Stimulated activated CD4-positive, alpha-beta T cell treated with anti-CD3 and anti-CD28 coated beads, Interleukin-2, amount 100 ng/mL, for 4 hours (primary cell): ENCODE results near the gene UBQLN4.
"Not testable (repeated sequence)": the region's sequence is repeated elsewhere in the genome, so short reads cannot be mapped to it uniquely, and the experiment has no call there.

Source experiments
- DNase-seq: peaks from one replicate; pipeline ENCODE4 v3.0.0-alpha.2; 2020; ENCODE audit warnings: low read depth

Gene UBQLN4

DNA sequence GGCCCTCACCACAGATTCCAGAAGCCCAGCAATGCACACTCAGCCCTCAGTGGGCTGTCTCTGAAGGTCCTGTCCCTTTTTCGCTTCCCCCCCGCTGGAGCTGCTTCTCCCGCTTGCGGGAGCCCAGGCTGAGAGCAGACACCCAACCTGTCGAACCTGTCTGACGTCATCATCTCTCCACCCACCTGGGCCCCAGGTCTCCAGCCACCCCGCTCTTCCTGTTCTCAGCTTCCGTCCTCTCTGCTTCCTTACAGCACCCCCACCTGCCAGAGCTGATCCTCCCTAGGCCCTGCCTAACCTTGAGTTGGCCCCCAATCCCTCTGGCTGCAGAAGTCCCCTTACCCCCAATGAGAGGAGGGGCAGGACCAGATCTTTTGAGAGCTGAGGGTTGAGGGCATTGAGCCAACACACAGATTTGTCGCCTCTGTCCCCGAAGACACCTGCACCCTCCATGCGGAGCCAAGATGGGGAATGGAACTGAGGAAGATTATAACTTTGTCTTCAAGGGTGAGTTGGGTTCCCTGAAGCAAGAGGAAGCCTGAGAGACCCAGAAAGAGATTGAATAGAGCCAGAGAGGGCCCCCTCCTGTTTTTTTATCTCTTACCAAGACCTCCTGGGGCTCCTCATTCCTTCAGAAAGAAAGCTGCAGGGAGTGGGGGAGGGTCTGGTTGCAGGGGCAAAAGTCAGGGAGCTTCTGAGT lies 7.5 kb upstream of the UBQLN4 start, which contains the start of gene RAB25:
TSS of gene RAB25 (plus strand) at position 224 of the 700 bp plus-strand sequence. CDS start at position 465, 241 bp downstream.
- DNase-seq: no peak

DNA sequence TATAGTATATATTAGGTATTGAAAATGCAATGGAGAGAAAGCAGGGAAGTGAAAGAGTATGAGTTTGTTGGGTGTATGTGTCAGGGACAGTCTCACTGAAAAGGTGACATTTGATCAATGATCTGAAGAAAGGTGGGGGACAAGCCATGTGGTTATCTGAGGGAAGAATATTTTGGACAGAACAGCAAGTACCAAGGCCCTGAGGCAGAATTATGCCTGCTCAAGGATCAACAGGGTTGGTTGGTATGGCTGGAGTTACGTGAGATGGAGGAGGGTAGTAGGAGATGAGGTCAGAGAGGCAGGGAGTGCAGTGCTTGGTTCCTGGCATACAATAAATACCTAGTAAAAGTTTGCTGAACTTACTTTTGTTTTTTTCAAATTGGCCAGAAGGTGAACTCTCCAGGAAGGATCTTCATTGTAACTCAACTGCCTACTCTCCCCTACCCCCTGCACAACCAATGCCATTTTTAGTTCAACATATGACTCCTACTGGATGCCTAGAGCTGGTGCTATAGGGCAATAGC lies 2.8 kb upstream of the UBQLN4 start:
- DNase-seq: no peak

GRCh38 chr1:156055281-156056048 lies 1.9 kb upstream of the UBQLN4 start:
- no peak for DNase-seq

- DNase-seq: peak; percentile 95
Measured at GRCh38 chr1:156054500-156055280, 1.1 kb upstream of the UBQLN4 start, which contains the start of gene LAMTOR2. Gene LAMTOR2, plus strand, starts transcription at chr1:156054782. Its CDS starts 108 bp downstream, at chr1:156054890.

GRCh38 chr1:156052862-156053767 lies 483 bp downstream of the UBQLN4 start:
- peak; percentile 61 for DNase-seq

DNA sequence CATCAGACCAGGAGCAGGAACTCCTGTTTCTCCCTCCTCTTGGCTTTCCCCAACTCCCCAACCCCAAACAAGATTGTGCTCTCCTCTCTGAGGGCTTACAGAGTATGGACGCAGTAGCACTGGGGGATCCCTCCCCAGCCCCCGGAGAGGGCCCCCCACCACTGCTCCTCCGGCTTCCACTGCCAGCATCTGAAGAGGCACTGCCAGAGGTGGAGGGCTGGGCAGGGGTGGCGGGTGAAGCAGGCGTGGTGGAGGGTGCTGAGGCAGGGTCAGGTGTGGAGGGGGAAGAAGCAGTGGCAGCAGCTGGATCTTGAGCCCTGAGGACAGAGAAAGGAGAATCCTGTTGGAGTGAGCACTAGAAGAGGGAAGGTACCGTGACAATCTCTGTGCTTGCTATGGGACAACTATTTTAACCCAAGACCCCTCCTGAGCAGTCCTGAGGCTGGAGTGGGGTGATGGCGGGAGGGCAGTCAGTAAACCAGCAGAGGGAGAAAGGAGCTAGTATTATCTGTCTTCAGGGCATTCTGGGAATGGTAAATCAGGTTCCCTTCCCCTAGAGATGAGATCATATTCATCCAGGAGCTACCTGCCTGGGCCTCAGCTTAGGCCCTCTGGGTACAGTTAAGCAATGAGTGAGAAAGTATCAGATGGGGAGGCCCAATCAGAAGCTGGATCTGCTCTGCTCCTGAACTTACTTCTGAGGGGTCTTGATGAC lies 2.4 kb downstream of the UBQLN4 start:
- DNase-seq: no peak

DNA sequence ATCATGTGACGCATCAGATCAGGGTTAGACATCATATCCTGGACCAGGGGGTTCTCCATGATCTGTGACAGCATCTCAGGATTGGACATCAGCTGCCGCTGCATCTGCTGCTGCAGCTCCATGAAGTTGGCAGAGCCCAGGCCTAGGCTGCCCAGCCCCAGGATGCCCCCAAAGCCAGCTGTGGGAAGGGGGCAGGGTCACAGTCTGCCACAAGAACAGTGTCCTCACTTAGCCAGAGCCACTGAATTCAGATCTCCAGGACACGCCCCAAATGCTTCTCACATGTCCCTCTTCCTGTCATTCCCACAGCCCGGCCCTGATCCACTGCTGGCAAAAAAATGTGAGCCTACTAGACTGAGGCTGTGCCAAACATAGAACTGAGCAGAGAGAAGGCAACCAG lies 3.2 kb downstream of the UBQLN4 start:
- DNase-seq: no peak

- no peak for DNase-seq
Measured at GRCh38 chr1:156048663-156049258, 4.8 kb downstream of the UBQLN4 start.

DNA sequence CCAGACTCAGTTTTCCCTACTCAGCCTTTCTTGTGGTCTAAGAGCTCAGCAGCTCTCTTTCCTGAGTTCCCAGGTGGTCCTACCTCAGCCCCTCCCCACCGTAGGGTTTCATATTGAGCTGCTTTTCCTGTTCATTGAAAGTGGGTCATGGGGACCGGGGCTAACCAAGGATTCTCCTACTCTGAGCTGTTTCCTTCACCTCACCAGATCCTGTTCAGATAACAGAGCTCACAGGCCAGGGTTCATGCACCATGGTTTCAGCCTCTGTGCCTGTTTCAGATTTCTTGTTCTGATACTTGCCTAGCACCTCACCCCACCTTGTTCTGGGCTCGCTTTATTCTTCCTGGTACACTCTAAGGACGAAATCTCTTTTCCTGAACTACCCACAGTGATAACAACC lies 8.5 kb downstream of the UBQLN4 start:
- DNase-seq: no peak

DNA sequence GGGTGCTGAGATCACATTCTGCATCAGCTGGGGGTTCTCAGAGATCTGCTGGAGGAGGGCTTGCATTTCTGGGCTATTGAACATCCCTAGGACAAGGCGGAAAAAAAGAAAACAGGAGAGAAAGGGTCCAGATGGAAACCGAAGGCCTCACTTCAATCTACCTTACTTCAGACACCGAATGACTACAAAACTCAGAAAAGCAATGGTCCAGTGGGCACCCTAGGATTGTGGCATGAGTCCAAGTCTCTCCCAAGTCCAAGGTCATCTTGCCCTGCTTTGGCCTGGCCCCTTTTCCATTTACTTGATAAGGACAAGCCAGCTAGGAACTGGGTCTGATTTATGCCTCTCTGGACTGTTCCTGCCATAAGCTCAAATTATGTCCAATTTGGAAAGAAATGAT lies 10.8 kb downstream of the UBQLN4 start:
- DNase-seq: no peak

DNA sequence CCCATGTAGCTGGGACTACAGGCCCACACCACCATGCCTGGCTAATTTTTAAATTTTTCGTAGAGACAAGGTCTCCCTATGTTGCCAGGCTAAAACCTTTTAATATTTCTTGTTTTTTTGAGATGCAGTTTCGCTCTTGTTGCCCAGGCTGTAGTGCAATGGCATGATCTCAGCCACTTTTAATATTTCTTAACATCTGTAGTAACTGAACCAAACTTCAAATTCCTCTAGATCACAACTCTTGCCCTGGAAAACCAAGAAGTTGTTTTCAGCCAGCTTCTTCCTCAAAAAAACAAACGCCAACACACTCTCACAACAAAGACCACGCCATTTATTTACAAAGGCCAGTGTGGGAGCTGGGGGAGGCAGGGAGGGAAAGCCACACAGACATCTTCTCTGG lies 18.6 kb downstream of the UBQLN4 start:
- not testable (repeated sequence) for DNase-seq

GRCh38 chr1:156033011-156033410 lies 20.6 kb downstream of the UBQLN4 start:
- no peak for DNase-seq

GRCh38 chr1:156026588-156026987 lies 27.0 kb downstream of the UBQLN4 start:
- DNase-seq: no peak

DNA sequence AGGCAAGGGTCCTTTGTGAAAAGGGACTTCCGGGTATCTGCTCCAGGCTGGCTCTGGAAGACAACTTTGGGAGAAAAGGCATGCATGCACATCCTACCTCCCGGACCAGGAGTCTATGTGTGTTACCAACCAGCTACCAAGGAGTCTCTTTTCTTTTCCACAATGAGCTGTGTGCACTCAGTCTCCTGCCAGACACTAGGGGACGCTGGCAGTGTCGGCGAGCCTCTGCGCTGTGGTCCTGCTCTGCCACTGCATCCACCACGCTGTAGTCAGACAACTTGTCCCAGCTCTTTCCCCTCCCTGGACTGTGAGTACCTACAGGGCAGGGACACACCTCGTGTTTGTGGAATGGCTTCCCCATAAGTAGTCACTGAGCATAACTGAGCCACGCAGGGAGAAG lies 27.7 kb downstream of the UBQLN4 start:
- no peak for DNase-seq

DNA sequence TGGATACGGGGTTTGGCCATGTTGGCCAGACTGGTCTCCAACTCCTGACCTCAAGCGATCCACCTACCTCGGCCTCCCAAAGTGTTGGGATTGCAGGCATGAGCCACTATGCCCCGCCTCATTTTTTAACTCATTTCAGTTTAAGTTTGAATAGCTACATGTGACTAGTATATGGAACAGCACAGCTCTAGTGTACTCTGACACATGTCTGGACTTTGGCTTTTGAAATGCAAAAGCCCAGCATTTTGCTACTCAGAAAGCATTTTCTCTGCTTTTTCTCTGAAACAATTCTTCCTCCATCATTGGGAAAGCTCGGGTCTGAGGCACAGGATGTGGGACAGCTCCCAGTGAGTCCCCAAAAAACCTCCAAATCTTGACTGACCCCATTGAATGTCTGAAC lies 28.8 kb downstream of the UBQLN4 start:
- DNase-seq: no peak

- DNase-seq: no peak
Measured at GRCh38 chr1:156021954-156022353, 31.6 kb downstream of the UBQLN4 start.

DNA sequence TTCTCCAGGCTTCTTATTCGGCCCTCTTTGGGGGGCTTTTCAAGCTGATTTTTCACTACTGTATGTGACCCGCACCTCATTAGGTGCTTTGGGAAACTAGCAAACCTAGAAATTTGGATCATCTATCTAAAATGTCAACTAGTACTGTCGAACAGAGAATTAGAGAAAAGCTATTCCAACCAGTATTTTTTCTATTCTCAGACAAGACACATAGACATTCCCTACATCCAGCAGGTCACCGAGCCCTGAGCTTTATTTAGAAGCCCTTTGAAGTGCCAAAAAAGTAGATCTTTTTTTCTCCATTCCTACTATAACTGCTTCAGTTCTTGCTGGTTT lies 32.5 kb downstream of the UBQLN4 start:
- DNase-seq: no peak

GRCh38 chr1:156020293-156021092 lies 33.1 kb downstream of the UBQLN4 start, which contains the start of gene SSR2:
Gene SSR2, minus strand, starts transcription at chr1:156020951. Its CDS starts 784 bp downstream, at chr1:156020167.
- peak; percentile 79 for DNase-seq

DNA sequence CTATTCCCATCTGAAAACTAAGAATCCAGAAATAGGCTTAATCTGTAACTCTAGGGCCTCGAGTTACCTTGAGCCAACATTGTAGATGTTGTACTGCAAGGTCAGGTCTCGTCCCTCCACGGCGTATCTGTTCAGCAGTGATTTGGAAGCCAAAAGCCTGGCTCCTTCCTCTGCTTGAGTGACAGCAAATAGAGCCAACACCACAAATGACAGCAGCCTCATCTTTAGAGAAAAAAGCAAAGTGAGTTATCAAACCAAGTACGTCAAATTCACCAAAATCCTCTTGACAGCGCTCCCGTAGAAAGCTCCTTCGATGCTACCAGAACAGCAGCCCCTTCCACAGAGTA lies 33.7 kb downstream of the UBQLN4 start:
- no peak for DNase-seq
